ENCODE data around the gene TMEM255B. TPM values are rescaled to one million over a fixed set of nuclear protein-coding genes. Genes with fewer than 3 reads are reported as not detected.
A peak's percentile ranks its signal among the peaks of the same experiment; 100 is the strongest.

TMEM255B gene
- total RNA-seq, 4 donors from 2014 or later: 2.0 to 4.8 (median 3.4) TPM

- H3K4me3 ChIP-seq (ENCODE audit: low read depth, poor library complexity, severe bottlenecking): no peak overlapping the region
- TF ChIP-seq, protein P1, sequence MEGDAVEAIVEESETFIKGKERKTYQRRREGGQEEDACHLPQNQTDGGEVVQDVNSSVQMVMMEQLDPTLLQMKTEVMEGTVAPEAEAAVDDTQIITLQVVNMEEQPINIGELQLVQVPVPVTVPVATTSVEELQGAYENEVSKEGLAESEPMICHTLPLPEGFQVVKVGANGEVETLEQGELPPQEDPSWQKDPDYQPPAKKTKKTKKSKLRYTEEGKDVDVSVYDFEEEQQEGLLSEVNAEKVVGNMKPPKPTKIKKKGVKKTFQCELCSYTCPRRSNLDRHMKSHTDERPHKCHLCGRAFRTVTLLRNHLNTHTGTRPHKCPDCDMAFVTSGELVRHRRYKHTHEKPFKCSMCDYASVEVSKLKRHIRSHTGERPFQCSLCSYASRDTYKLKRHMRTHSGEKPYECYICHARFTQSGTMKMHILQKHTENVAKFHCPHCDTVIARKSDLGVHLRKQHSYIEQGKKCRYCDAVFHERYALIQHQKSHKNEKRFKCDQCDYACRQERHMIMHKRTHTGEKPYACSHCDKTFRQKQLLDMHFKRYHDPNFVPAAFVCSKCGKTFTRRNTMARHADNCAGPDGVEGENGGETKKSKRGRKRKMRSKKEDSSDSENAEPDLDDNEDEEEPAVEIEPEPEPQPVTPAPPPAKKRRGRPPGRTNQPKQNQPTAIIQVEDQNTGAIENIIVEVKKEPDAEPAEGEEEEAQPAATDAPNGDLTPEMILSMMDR (IDR thresholded peaks at IDR 0.05): no peak
- TF ChIP-seq POLR2A (IDR thresholded peaks at IDR 0.05): no peak
- intact Hi-C loops (cut with DNase I; ENCODE audit: low total_unique reads): no loop called here
- WGBS, 2 donors: 78 to 83% methylated on average over 14 to 17 of the region's 17 CpGs
- DNase-seq (ENCODE audit: low spot score in 2 of 2): peak in 1 of 2 donors; percentile 70
These were observed 32.2 kb downstream of the TMEM255B start for GRCh38 chr13:113791226-113791625.

GRCh38 chr13:113791761-113792160 is 32.7 kb downstream of the TMEM255B start:
- DNase-seq (ENCODE audit: low spot score in 2 of 2): peak in 1 of 2 donors; percentile 53
- TF ChIP-seq, protein P1 (IDR thresholded peaks at IDR 0.05): no peak
- no peak for TF ChIP-seq POLR2A (IDR thresholded peaks at IDR 0.05)

DNA sequence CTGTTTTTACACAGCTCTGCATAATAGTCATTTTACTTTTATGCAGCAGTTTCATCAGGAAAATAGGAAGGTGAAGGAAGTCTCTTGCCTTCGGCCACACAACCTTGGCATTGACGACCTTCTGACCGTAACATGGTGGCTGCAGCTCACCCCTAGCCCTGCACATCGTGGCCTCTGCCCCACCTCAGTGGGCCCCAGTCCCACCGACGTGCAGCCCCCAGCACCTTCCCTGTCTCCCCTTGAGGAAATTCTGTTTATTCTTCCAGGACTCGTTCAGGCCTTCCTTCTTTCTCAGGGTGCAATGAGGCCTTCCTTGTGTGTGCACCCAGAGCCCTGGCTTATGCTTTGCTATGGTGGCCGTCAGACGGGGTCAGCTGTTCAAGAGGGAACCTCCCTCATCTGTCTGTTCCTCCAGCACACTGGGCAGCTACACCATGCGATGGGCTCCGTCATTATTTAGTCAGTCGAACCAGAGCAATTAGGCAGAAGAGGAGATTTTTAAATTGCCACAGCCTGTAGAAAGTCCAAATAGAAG is 33.3 kb downstream of the TMEM255B start:
- intact Hi-C loops (cut with DNase I; ENCODE audit: low total_unique reads): no loop called here
- 65 to 70% methylated on average over 12 of the region's 12 CpGs for WGBS, 2 donors
- H3K4me3 ChIP-seq (ENCODE audit: low read depth, poor library complexity, severe bottlenecking): no peak overlapping the region
- DNase-seq (ENCODE audit: low spot score in 2 of 2): peak in 1 of 2 donors; percentile 56
- TF ChIP-seq, protein P1 (IDR thresholded peaks at IDR 0.05): no peak
- no peak for TF ChIP-seq POLR2A (IDR thresholded peaks at IDR 0.05)

More at GRCh38 chr13:113791761-113792160, 32.7 kb downstream of the TMEM255B start:
- intact Hi-C loops (cut with DNase I; ENCODE audit: low total_unique reads): no loop called here
- WGBS, 2 donors: 79 to 84% methylated on average over 19 of the region's 19 CpGs
- H3K4me3 ChIP-seq (ENCODE audit: low read depth, poor library complexity, severe bottlenecking): no peak overlapping the region

GRCh38 chr13:113792886-113793717 is 34.1 kb downstream of the TMEM255B start:
- peak in 1 of 2 donors; percentile 83 for DNase-seq (ENCODE audit: low spot score in 2 of 2)
- 67 to 68% methylated on average over 30 to 32 of the region's 33 CpGs for WGBS, 2 donors
- intact Hi-C loops (cut with DNase I; ENCODE audit: low total_unique reads): no loop called here

DNA sequence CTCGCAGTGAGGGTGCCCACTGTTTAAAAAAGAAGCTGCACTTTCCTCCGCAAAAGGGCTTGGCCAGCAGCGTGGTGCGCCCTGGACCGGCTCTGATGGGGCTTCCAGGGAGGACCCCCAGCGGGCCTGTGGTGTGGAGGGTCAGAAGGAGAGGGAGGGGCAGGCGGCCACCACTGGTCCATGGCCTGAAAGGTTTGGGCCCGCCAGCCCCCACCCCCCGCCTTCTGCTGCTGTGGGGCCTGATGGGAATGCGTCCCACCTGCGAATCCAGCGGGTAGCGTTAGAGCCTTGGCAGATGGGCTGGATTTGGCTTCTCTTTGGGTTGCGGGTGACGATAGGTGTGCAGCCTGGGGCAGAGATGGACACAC is 34.7 kb downstream of the TMEM255B start:
- no peak for DNase-seq (ENCODE audit: low spot score in 2 of 2)
- intact Hi-C loops (cut with DNase I; ENCODE audit: low total_unique reads): no loop called here
- no peak overlapping the region for H3K4me3 ChIP-seq (ENCODE audit: low read depth, poor library complexity, severe bottlenecking)
- 94 to 96% methylated on average over 15 of the region's 15 CpGs for WGBS, 2 donors
- TF ChIP-seq POLR2A (IDR thresholded peaks at IDR 0.05): no peak
- TF ChIP-seq, protein P1 (IDR thresholded peaks at IDR 0.05): no peak

More at GRCh38 chr13:113792886-113793717, 34.1 kb downstream of the TMEM255B start:
- TF ChIP-seq, protein P1 (IDR thresholded peaks at IDR 0.05): no peak
- TF ChIP-seq POLR2A (IDR thresholded peaks at IDR 0.05): no peak
- no peak overlapping the region for H3K4me3 ChIP-seq (ENCODE audit: low read depth, poor library complexity, severe bottlenecking)
